Measurements from ENCODE around the gene NEK9. TPM values are rescaled to one million over a fixed set of nuclear protein-coding genes. Genes with fewer than 3 reads are reported as not detected.

Gene NEK9
- 97.7 TPM for total RNA-seq
- long read RNA-seq, full-length matches to known transcripts, result 12 of 41 reads
- long read RNA-seq, partial matches to known transcripts, result 6 of 41 reads
- long read RNA-seq, other reads (novel, unspliced or antisense), result 23 of 41 reads

GRCh38 chr14:75126679-75127473 lies at the start of gene NEK9:
NEK9 (minus strand) TSS chr14:75127048; CDS start chr14:75126921, 127 bp downstream.
- Histone ChIP-seq H3K27me3 (ENCODE audit: low read depth) (no peaks in the 10 kb centered on the region), H3K4me3 (peak within 1 kb of the TSS; percentile 94), H3K36me3 (peaks cover 11% of the 10 kb centered on the region), H3K27ac (peak within 1 kb of the TSS; percentile 99), H3K4me1 (peaks cover 47% of the 10 kb centered on the region), H3K9me3 (no peaks in the 10 kb centered on the region)
- ATAC-seq, result peak; percentile 96 to 98
- TF ChIP-seq, protein P1, sequence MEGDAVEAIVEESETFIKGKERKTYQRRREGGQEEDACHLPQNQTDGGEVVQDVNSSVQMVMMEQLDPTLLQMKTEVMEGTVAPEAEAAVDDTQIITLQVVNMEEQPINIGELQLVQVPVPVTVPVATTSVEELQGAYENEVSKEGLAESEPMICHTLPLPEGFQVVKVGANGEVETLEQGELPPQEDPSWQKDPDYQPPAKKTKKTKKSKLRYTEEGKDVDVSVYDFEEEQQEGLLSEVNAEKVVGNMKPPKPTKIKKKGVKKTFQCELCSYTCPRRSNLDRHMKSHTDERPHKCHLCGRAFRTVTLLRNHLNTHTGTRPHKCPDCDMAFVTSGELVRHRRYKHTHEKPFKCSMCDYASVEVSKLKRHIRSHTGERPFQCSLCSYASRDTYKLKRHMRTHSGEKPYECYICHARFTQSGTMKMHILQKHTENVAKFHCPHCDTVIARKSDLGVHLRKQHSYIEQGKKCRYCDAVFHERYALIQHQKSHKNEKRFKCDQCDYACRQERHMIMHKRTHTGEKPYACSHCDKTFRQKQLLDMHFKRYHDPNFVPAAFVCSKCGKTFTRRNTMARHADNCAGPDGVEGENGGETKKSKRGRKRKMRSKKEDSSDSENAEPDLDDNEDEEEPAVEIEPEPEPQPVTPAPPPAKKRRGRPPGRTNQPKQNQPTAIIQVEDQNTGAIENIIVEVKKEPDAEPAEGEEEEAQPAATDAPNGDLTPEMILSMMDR (IDR thresholded peaks at IDR 0.05), result no peak
- DNase-seq, result peak; percentile 93
- intact Hi-C loops (cut with DNase I), result no loop called here

DNA sequence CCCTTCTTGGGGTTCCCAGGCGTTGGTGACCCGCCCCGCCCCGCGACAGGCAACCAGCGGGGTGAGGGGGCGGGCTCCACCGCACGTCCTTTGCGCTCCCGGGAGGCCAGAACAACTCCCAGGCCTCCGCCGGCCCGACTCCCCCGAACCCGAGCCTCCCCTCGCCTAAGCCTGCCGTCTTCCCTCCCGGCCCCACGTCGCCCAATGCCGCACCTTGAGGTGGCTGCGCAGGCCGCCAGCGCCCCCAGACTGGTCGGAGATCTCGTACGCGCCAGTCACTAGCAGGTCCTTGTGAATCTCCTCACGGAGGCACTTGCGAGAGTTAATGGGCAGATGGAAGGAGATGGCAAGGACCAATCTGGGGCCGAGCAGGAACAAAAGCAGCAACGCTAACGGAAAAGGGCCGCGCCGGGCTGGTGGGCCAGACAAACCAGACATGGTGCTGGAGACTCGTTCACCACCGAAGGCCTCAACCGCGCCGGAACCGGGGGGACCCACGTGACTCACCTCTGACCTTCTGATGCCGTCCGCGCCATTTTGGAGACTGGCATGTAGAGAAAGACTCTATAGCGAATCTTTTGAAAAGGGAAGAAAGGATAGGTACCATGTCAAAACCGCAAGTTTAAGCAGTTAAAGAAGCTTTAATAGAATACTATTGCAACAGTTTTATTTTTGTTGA lies 49.4 kb upstream of the NEK9 start, which contains the start of gene TMED10:
TMED10 (minus strand) TSS at position 471 of the 679 bp plus-strand sequence; CDS start at position 438, 33 bp downstream.
- TF ChIP-seq, protein P1 (IDR thresholded peaks at IDR 0.05), result no peak
- H3K4me3 ChIP-seq, result peak within 1 kb of the TSS; percentile 75
- ATAC-seq (peak; percentile 96 to 97), DNase-seq (peak; percentile 91)
- intact Hi-C loops (cut with DNase I), result no loop called here
- H3K4me1 ChIP-seq, result peaks cover 32% of the 10 kb centered on the region
- no peaks in the 10 kb centered on the region for H3K27me3 ChIP-seq (ENCODE audit: low read depth)
- H3K27ac ChIP-seq, result peak within 1 kb of the TSS; percentile 99
- no peaks in the 10 kb centered on the region for H3K9me3 ChIP-seq
- H3K36me3 ChIP-seq, result peaks cover 4% of the 10 kb centered on the region

GRCh38 chr14:75175677-75176141 lies 48.9 kb upstream of the NEK9 start:
- no peak for ATAC-seq
- Histone ChIP-seq H3K36me3 (peaks cover 4% of the 10 kb centered on the region), H3K27ac (peak overlapping the region; percentile 99), H3K9me3 (no peaks in the 10 kb centered on the region), H3K4me1 (peaks cover 26% of the 10 kb centered on the region), H3K27me3 (ENCODE audit: low read depth) (no peaks in the 10 kb centered on the region), H3K4me3 (peak overlapping the region; percentile 75)
- no peak for DNase-seq
- TF ChIP-seq, protein P1 (IDR thresholded peaks at IDR 0.05), result no peak
- intact Hi-C loops (cut with DNase I), result no loop called here

DNA sequence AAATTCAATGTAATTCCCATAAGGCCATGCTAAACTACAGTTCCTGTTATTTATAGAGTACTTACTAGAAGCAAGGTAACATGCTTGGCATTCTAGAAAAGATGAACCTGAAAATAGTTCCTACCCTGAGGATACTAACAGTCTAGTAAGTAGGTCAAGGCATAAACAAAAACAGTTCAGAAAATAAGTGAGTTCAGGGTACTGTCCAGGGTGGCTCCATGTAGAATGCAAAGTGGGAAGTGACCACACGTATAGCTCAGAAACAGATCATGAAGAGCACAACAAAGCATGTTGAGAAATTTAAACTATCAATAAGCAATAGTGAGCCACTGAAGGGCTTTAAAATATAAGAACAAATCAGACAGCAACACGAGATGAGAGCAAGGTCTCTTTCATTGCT lies 47.2 kb upstream of the NEK9 start:
- Histone ChIP-seq H3K4me1 (peaks cover 34% of the 10 kb centered on the region), H3K9me3 (no peaks in the 10 kb centered on the region), H3K27me3 (ENCODE audit: low read depth) (no peaks in the 10 kb centered on the region), H3K4me3 (peak overlapping the region; percentile 75), H3K36me3 (peaks cover 4% of the 10 kb centered on the region), H3K27ac (no peak overlapping the region)
- no peak for DNase-seq
- ATAC-seq, result no peak
- TF ChIP-seq, protein P1 (IDR thresholded peaks at IDR 0.05), result no peak
- intact Hi-C loops (cut with DNase I), result no loop called here

DNA sequence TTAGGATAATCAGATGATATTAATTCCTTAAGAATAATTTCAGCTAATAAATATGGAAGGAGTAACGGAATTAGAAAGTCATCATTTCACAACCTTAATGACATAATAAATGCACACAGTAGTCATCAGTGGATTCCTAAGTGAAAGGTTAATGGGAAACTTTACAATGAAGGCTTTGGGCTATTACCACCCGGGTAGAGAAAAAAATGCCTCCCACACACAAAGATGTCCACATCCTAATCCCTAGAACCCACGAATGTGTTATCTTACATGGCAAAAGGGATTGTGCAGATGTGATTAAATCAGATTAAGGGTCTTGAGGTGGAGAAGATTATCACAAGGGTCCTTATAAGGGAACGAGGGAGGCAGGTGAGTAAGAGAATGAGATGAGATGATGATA lies 43.9 kb upstream of the NEK9 start:
- intact Hi-C loops (cut with DNase I), result no loop called here
- Histone ChIP-seq H3K36me3 (peaks cover 4% of the 10 kb centered on the region), H3K4me3 (no peak overlapping the region), H3K9me3 (no peaks in the 10 kb centered on the region), H3K27ac (no peak overlapping the region), H3K4me1 (peaks cover 65% of the 10 kb centered on the region), H3K27me3 (ENCODE audit: low read depth) (no peaks in the 10 kb centered on the region)
- DNase-seq, result no peak
- ATAC-seq, result no peak
- TF ChIP-seq, protein P1 (IDR thresholded peaks at IDR 0.05), result no peak
